GM18505 (cell line): ENCODE measurements around the gene CTNNA2.

Experiments used
- ATAC-seq: cut with Tn5 transposase; IDR thresholded peaks from one replicate; pipeline ENCODE4 v1.9.1; 2021; ENCODE audit not compliant: unreplicated experiment
- POLR2A ChIP-seq: IDR thresholded peaks from 4 replicates; pipeline ENCODE4 v1.6.1; 2011; ENCODE audit warnings: borderline replicate concordance; ENCODE audit not compliant: insufficient read depth, insufficient read length; ENCODE audit errors: extremely low read depth

CTNNA2 gene

GRCh38 chr2:79630060-79630459 lies 117.2 kb downstream of the CTNNA2 start:
- no peak for ATAC-seq
- TF ChIP-seq POLR2A: no peak

DNA sequence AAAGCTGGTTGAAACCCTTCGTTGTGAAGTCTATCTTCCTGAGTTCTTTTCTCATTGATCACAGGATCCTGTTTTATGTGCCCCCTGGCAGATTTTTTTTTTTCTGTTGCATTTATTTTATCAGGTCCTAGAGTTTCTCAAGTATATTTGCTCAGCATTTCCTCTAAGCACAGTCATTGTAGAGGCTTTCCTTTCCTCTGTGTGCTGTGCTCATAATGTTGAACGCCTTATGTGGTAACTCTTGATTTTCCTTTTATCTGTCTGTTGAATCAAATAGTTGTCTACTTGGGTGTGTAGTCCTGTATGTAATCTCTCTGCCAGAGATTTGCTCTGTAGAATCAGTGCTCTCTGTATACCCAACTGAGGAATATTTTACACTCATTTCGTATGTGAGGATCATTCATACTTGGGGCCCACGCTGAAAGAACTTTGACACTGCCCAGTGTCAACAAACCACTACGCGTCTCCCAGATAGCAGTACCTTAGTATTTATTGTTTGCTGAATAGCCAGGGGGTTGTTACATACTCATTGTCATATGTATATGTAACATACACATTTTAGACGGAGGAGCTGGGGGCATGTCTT lies 118.2 kb downstream of the CTNNA2 start:
- ATAC-seq: no peak
- no peak for TF ChIP-seq POLR2A

GRCh38 chr2:79638410-79638809 lies 125.6 kb downstream of the CTNNA2 start:
- no peak for ATAC-seq
- no peak for TF ChIP-seq POLR2A

GRCh38 chr2:79638954-79639353 lies 126.1 kb downstream of the CTNNA2 start:
- ATAC-seq: no peak
- TF ChIP-seq POLR2A: no peak

DNA sequence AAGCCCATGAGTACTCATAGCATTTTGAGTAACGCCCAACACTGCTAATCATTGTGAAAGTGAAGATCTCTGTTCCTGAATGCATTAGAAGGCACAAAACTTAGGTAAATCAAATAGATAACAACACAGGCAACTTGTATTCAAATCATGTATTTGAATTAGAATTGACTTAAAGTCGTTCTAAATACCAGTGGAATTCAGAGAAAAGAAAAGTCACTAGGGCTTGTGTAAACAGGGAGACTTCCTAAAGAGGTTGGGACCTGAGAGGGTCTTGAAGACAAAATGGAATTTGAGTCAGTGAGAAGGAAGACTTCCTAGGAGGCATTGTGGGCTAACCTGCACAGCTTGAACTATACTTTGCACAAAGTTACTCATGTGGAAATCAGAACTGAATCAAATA lies 127.2 kb downstream of the CTNNA2 start:
- no peak for TF ChIP-seq POLR2A
- ATAC-seq: no peak

DNA sequence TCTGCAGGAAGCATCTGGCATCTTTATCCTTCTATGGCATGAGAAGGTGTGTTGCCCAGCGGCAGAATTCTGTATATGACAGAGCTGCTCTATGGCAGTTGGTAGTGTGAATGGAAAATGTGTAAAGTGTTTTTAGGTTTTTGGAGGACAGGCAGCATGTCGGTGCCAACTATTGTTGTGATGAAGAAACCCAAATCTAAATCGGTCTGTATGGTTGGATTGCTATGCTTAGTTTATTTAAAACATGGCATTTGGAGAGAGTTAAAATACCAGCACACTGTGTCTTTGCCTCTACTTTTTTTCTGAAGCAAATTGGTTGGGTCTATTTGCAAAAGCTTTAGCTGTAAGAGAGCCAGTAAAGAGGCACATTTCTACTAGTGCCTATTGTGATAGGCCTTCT lies 136.7 kb downstream of the CTNNA2 start:
- TF ChIP-seq POLR2A: no peak
- no peak for ATAC-seq

GRCh38 chr2:79660557-79660956 lies 147.7 kb downstream of the CTNNA2 start:
- TF ChIP-seq POLR2A: no peak
- ATAC-seq: no peak

- TF ChIP-seq POLR2A: no peak
- ATAC-seq: no peak
Observed at GRCh38 chr2:79665091-79665490, 152.2 kb downstream of the CTNNA2 start.

DNA sequence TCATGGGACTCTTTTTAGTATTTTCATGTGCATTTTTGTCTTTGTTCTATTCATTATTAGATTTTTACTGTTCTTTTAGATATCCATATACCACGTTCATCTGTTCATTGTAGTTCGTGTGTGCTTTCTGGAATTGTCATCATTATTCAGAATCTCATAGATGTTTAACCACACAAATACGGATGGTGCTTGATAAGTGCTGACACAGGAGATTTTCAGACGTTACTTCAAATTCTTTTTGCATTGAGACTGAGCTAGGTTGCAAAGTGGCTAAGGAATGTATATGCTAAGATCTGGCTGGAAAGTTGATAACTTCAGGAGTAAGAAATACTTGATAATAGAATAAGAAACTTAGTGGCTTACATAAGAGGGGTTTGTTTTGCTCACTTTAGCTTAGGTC lies 153.6 kb downstream of the CTNNA2 start:
- ATAC-seq: no peak
- TF ChIP-seq POLR2A: no peak

- TF ChIP-seq POLR2A: no peak
- no peak for ATAC-seq
Observed at GRCh38 chr2:79669714-79670113, 156.9 kb downstream of the CTNNA2 start.

DNA sequence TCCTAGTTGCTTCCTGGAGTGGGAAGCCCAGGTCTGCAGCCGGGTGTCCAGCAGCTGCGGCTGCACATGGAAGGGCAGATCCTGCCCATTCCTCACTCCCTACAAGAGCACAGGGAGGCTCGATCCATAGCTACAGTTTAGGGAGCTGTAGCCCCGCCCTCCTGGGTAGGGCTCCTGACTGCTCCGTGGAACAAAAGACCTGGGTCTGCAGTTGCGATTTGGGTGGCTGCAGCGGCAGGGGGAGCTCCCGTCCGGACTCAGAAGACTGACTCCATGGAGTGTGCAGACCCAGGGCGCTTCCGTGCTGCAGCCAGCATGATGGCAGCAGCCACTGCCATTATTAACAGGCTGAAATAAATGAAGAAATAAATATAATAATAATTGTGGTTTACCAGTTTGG lies 157.3 kb downstream of the CTNNA2 start:
- no peak for TF ChIP-seq POLR2A

DNA sequence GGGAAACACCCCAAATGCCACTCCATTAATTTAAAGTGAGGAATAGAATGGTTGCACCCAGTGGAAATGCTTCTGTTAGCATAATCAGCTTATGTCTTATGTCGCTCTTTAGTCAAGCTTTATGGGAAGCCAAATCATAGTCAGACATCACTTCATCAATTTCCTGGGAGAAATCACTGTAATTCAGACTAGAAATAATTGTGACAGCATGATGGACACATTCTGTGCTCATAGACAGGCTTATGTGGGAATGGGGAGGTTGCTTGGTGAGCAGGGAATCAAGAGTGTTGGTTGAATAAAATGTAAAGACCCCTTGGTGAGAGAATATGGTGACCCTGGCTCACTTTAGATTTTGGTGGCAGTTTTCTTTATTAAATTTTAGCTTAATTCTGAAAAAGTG lies 174.0 kb downstream of the CTNNA2 start:
- no peak for ATAC-seq
- no peak for TF ChIP-seq POLR2A

More for the DNA sequence above, 157.3 kb downstream of the CTNNA2 start:
- no peak for ATAC-seq

DNA sequence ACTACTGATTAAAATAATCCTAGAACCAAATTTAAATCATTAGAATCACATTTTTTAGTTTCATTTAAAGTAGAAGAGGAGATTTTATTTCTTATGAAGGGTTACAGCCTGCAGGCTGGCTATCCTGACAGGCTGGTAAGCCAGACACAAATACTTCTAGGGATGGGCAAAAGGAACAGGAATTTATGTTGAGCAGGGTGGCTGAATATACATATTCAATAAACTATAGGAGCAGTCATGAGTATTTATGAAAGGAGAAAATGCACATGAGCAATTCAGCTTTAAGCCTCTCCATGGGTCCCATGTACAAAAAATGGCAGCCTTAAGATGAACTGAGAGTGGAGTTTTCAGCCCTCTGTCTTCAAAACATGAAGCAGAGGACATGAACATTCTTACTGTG lies 182.4 kb downstream of the CTNNA2 start:
- no peak for ATAC-seq
- TF ChIP-seq POLR2A: no peak

- ATAC-seq: no peak
- no peak for TF ChIP-seq POLR2A
Observed at GRCh38 chr2:79697200-79697599, 184.3 kb downstream of the CTNNA2 start.

DNA sequence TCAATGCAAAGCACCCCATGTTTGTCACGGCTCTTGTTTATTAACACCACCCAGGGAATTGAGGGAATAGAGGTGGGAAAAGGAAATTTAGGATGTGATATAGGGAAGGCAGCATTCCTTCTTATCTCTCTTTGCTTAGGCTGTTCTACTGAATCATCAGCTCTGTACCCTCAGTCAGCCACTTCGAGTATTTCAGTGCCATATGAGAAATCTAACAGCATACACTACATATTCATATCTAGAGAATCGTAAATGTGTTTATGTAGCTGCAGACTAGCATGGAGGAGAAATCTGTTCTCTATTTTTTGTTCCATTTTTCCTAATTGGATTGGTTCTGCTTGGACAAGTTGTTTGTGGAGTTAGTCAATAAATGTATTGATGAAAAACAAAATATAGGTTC lies 187.8 kb downstream of the CTNNA2 start:
- no peak for TF ChIP-seq POLR2A
- no peak for ATAC-seq
